A172 (cell line): ENCODE results near the gene ZNF525. TPM values are rescaled to one million over a fixed set of nuclear protein-coding genes. Genes with fewer than 3 reads are reported as not detected.
"Not testable (repeated sequence)": the region's sequence is repeated elsewhere in the genome, so short reads cannot be mapped to it uniquely, and the experiment has no call there.

Experiments used
- DNase-seq: peaks from one replicate; pipeline ENCODE4 v3.0.0-alpha.2; 2015; ENCODE audit warnings: low spot score
- total RNA-seq: library from RNA; depleted of rRNA; stranded (reverse); fragments of >200 nt; shearing (Covaris generic); gene quantifications from 2 replicates; pipeline ENCODE4 v1.2.3, GENCODE V29; 2014; rRNA removed

The ZNF525 gene
- total RNA-seq, 1 experiment from 2014 or later = 2.0 TPM

- not testable (repeated sequence) for DNase-seq
Observed at GRCh38 chr19:53395840-53396524, 30.5 kb downstream of the ZNF525 start.

GRCh38 chr19:53396525-53396868 is 31.0 kb downstream of the ZNF525 start:
- DNase-seq = no peak

GRCh38 chr19:53397918-53398317 is 32.4 kb downstream of the ZNF525 start:
- not testable (repeated sequence) for DNase-seq

GRCh38 chr19:53409505-53410204 is 44.1 kb downstream of the ZNF525 start:
- DNase-seq = no peak

GRCh38 chr19:53420520-53421315 is 55.2 kb downstream of the ZNF525 start:
- DNase-seq = not testable (repeated sequence)

GRCh38 chr19:53422551-53422950 is 57.0 kb downstream of the ZNF525 start:
- DNase-seq = no peak

- DNase-seq = not testable (repeated sequence)
Observed at GRCh38 chr19:53423074-53423473, 57.6 kb downstream of the ZNF525 start.

GRCh38 chr19:53423680-53424079 is 58.2 kb downstream of the ZNF525 start:
- not testable (repeated sequence) for DNase-seq

- peak; percentile 46 for DNase-seq
Observed at GRCh38 chr19:53424968-53425597, 59.6 kb downstream of the ZNF525 start.

- DNase-seq = peak; percentile 94
Observed at GRCh38 chr19:53431399-53432087, 66.0 kb downstream of the ZNF525 start, which contains the start of gene ZNF761. ZNF761 (plus strand) TSS chr19:53431984; CDS start chr19:53447269, 15,285 bp downstream.

- peak; percentile 25 for DNase-seq
Observed at GRCh38 chr19:53432088-53432661, 66.7 kb downstream of the ZNF525 start.

Other genes starting within 250 kb of the ZNF525 start
- gene ZNF415, start 232.8 kb upstream of the ZNF525 start, total RNA-seq = 0.22 TPM in 1 of 2 replicates, not detected in the other
- gene ZNF347, start 206.7 kb upstream of the ZNF525 start, total RNA-seq = 17.7 and 19.3 TPM in 2 replicates
- gene ZNF665, start 172.3 kb upstream of the ZNF525 start, total RNA-seq = not detected in 2 replicates
- 5.2 and 9.3 TPM in 2 replicates for gene ZNF677, start 110.8 kb upstream of the ZNF525 start, total RNA-seq
- not detected in 2 replicates for gene VN1R2, start 107.4 kb upstream of the ZNF525 start, total RNA-seq
- gene VN1R4, start 98.0 kb upstream of the ZNF525 start, total RNA-seq = not detected in 2 replicates
- gene ZNF845, start 32.0 kb upstream of the ZNF525 start, total RNA-seq = 15.3 and 15.4 TPM in 2 replicates
- gene ZNF765, start 29.4 kb downstream of the ZNF525 start, total RNA-seq = 26.9 and 29.5 TPM in 2 replicates
- gene ZNF761, start 66.3 kb downstream of the ZNF525 start, total RNA-seq = 22.4 and 37.0 TPM in 2 replicates
- 2.1 and 2.7 TPM in 2 replicates for gene ZNF813, start 102.0 kb downstream of the ZNF525 start, total RNA-seq
- 6.2 and 9.8 TPM in 2 replicates for gene ZNF331, start 172.4 kb downstream of the ZNF525 start, total RNA-seq